Breast epithelium (tissue), 4 donors: ENCODE measurements around the gene GPR42. TPM values are rescaled to one million over a fixed set of nuclear protein-coding genes. Genes with fewer than 3 reads are reported as not detected.

Source experiments
- DNase-seq, 2 donors: peaks; one replicate each; pipeline ENCODE4 v3.0.0-alpha.2; 2019; ENCODE audit warnings: low spot score in 2 of 2
- H3K27ac ChIP-seq, 2 donors: fragments of 200-600 bp; sonication (generic) in 1 of 2; one replicate each; pipeline ENCODE4 v1.5.1; 2016 to 2019; ENCODE audit warnings: mild to moderate bottlenecking in 1 of 2
- H3K27me3 ChIP-seq, 2 donors: fragments of 200-600 bp; sonication (generic) in 1 of 2; one replicate each; pipeline versions ENCODE4 v1.5.1 to v1.6.0; 2017 to 2019; ENCODE audit warnings: control low read depth in 1 of 2, mild to moderate bottlenecking in 1 of 2
- H3K36me3 ChIP-seq: fragments of 200-600 bp; one replicate; pipeline ENCODE4 v1.5.1; 2019
- H3K4me1 ChIP-seq, 2 donors: fragments of 200-600 bp; sonication (generic); one replicate each; pipeline ENCODE4 v1.5.1; 2016 to 2019; ENCODE audit warnings: control low read depth in 1 of 2
- H3K4me3 ChIP-seq, 3 donors: fragments of 200-600 bp; sonication (generic); 1 replicate in 2 of 3; 2 replicates in 1 of 3; pipeline ENCODE4 v1.5.1; 2016 to 2019; ENCODE audit warnings: mild to moderate bottlenecking in 3 of 3, moderate library complexity in 2 of 3
- H3K9me3 ChIP-seq, 2 donors: fragments of 200-600 bp; sonication (generic) in 1 of 2; one replicate each; pipeline ENCODE4 v1.5.1; 2016 to 2019; ENCODE audit warnings: control low read depth in 1 of 2
- CTCF ChIP-seq, 3 donors: fragments of 450-650 bp; IDR thresholded peaks; one replicate each; pipeline ENCODE4 v1.5.1; 2016 to 2017; ENCODE audit warnings: antibody characterized with exemption in 3 of 3, mild to moderate bottlenecking in 3 of 3, moderate library complexity in 3 of 3
- POLR2A ChIP-seq: fragments of 450-650 bp; IDR thresholded peaks from one replicate; pipeline ENCODE4 v1.6.1; 2016; ENCODE audit warnings: antibody characterized with exemption, mild to moderate bottlenecking, moderate library complexity
- POLR2AphosphoS5 ChIP-seq, 3 donors: sonication (generic); formaldehyde crosslinking; IDR thresholded peaks; one replicate each; pipeline ENCODE4 v1.6.1; 2017; ENCODE audit warnings: antibody characterized with exemption in 3 of 3
- intact Hi-C: fragments of 100-400 bp; cut with DNase I; formaldehyde crosslinking; loops from one replicate; pipeline ENCODE4 v1.15.1; 2023; ENCODE audit warnings: low total_unique reads
- total RNA-seq, 3 donors: library from RNA; depleted of rRNA; stranded (reverse); fragments of >200 nt; gene quantifications; one replicate each; pipeline ENCODE4 v1.1.0, GENCODE V29; 2016

GPR42 gene
- total RNA-seq, 3 donors from 2014 or later, result 0.66 TPM; not detected in 2

GRCh38 chr19:35381926-35382325, 11.1 kb downstream of the GPR42 start:
- no peaks in the 10 kb centered on the region for H3K27me3 ChIP-seq
- no peaks in the 10 kb centered on the region for H3K4me1 ChIP-seq
- no peak overlapping the region for H3K27ac ChIP-seq
- H3K9me3 ChIP-seq, result no peaks in the 10 kb centered on the region
- no peak overlapping the region for H3K4me3 ChIP-seq
- TF ChIP-seq POLR2A (no peak), POLR2AphosphoS5 (IDR thresholded peaks at IDR 0.05) (no peak), CTCF (IDR thresholded peaks at IDR 0.05) (no peak)
- no peaks in the 10 kb centered on the region for H3K36me3 ChIP-seq
- intact Hi-C loops, result no loop called here
- no peak for DNase-seq

- no peak overlapping the region for H3K4me3 ChIP-seq
- H3K36me3 ChIP-seq, result no peaks in the 10 kb centered on the region
- intact Hi-C loops, result no loop called here
- no peaks in the 10 kb centered on the region for H3K27me3 ChIP-seq
- no peak for DNase-seq
- TF ChIP-seq CTCF (IDR thresholded peaks at IDR 0.05) (no peak), POLR2AphosphoS5 (IDR thresholded peaks at IDR 0.05) (no peak)
- no peaks in the 10 kb centered on the region for H3K4me1 ChIP-seq
- H3K9me3 ChIP-seq, result no peaks in the 10 kb centered on the region
- no peak overlapping the region for H3K27ac ChIP-seq
These were observed 12.7 kb downstream of the GPR42 start for GRCh38 chr19:35383536-35383935.

GRCh38 chr19:35388277-35389054, 17.6 kb downstream of the GPR42 start:
- intact Hi-C loops, result no loop called here
- DNase-seq, result no peak
- Histone ChIP-seq H3K27ac (no peak overlapping the region), H3K4me3 (no peak overlapping the region), H3K9me3 (no peaks in the 10 kb centered on the region), H3K4me1 (no peaks in the 10 kb centered on the region), H3K36me3 (no peaks in the 10 kb centered on the region), H3K27me3 (no peaks in the 10 kb centered on the region)
- TF ChIP-seq POLR2AphosphoS5 (IDR thresholded peaks at IDR 0.05) (no peak), POLR2A (no peak), CTCF (IDR thresholded peaks at IDR 0.05) (no peak)

- no peak for TF ChIP-seq POLR2A
- TF ChIP-seq POLR2AphosphoS5 (IDR thresholded peaks at IDR 0.05), result no peak
- TF ChIP-seq CTCF (IDR thresholded peaks at IDR 0.05), result no peak
- intact Hi-C loops, result no loop called here
- DNase-seq, result no peak
- Histone ChIP-seq H3K4me3 (no peak overlapping the region), H3K27ac (no peak overlapping the region), H3K36me3 (no peaks in the 10 kb centered on the region), H3K9me3 (no peaks in the 10 kb centered on the region), H3K4me1 (no peaks in the 10 kb centered on the region), H3K27me3 (no peaks in the 10 kb centered on the region)
These were observed 18.5 kb downstream of the GPR42 start for GRCh38 chr19:35389192-35389861.
